NK-92 (cell line): ENCODE data around the gene OTOR.

Experiments used
- DNase-seq: peaks from one replicate; lab custom pipeline; 2025; ENCODE audit not compliant: unreplicated experiment; lab: John Stamatoyannopoulos, UW

Gene OTOR

GRCh38 chr20:16748308-16748900, at the start of gene OTOR:
OTOR (plus strand) TSS chr20:16748358; CDS start chr20:16748402, 44 bp downstream.
- DNase-seq, result no peak

- DNase-seq, result no peak
Observed at GRCh38 chr20:16699293-16699692, 48.9 kb upstream of the OTOR start.

DNA sequence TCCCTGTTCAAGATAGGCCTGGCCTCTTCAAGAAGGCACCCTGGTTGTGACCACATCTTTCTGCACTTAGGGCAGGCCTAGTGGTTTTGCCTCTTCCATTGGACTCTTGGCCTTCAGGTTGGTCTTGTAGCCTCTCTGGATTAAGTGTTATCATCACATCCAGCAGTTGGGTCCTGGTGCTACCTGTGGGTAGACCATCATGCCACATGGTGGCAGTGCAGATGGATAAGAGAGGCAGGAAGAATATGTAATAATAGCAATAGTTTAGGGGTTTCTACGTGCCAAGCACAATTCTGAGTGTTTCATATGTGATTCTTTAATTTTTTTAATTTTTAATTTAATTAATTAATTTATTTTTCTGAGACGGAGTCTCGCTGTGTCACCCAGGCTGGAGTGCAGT, 46.9 kb upstream of the OTOR start:
- no peak for DNase-seq

GRCh38 chr20:16703570-16703969, 44.6 kb upstream of the OTOR start:
- no peak for DNase-seq

- DNase-seq, result no peak
Observed at GRCh38 chr20:16707674-16708073, 40.5 kb upstream of the OTOR start.

- no peak for DNase-seq
Observed at GRCh38 chr20:16708602-16709001, 39.6 kb upstream of the OTOR start.

GRCh38 chr20:16709017-16709416, 39.1 kb upstream of the OTOR start:
- no peak for DNase-seq

DNA sequence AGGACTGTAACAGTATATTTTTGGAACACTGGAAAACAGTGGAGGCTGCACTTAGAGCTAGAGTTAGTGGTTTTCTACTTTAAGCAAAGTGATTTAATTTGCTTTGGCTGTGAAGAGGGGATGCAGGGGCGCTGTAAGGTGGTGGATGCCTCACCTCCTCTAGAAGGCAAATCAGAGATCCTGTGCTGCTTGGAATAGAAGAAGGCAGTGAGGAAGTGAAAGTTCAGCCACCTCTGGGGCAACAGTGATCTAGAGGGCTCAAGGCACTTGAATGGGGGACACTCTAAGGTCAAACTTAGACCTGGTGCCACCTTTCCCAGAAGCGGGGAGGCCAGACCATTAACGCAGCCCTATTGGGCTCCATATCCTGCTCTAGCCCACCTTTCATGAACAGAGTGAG, 37.4 kb upstream of the OTOR start:
- DNase-seq, result no peak

DNA sequence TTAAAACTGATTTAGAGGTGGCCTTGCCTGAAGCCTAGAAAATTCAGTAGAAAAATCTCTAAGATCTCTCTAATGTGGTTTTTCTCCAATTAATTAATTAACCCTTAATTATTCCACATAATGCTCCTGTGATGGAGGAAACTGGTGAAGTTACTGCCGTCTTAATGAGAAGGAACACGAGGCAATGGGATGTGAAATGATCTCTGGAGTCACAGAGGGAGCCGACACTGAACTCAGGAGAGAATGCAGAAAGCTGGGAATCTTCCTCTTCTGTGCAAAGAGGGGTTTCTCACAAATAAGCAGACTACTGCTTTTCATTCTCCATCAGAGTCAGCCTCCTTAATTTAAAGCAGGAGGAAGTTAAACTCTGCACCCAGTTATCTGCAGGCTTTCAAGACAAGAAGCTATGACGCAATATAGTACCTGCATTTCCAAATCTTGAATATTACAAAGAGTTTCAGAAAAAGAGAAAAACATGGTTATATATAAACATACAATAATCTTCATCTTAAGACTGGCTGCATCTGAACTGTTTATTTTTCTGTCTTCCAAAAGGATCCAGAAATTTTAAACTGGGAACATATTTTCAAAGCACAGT, 36.4 kb upstream of the OTOR start:
- DNase-seq, result no peak

DNA sequence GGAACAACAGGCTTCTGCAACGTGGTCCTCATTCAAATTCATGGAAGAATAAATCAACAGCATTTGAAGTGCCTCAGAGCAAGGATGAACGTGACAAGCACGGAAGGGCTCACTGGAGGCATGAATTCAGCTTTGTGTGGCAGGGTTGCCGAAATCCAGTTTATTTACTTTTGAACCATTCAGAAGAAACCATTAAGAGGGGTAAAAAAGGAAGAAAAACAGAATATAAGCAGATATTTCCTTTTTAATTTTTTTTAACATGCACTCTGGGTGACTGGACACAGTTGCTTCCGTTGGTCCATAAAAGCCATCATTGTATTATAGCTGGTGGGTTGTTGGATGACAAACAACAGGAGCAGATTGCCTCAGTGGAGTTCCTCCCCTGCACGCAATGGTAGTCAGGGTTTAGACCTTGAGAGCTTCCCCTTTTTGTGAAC, 35.6 kb upstream of the OTOR start:
- no peak for DNase-seq

DNA sequence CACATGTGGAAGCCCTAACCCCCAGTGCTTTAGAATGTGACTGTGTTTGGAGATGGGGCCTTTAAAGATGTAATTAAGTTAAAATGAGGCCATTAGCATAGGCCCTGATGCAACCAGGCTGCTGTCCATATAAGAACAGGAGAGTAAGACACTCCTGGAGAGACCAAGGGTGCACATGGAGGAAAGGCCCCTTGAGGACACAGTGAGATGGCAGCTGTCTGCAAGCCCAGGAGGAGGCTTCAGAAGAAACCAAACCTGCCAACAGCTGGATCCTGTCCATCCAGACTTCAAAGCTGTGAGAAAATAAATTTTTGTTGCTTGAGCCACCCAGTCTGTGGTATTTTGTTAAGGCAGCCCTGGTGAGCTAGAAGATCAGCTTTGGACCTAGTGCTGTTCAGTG, 35.1 kb upstream of the OTOR start:
- no peak for DNase-seq

DNA sequence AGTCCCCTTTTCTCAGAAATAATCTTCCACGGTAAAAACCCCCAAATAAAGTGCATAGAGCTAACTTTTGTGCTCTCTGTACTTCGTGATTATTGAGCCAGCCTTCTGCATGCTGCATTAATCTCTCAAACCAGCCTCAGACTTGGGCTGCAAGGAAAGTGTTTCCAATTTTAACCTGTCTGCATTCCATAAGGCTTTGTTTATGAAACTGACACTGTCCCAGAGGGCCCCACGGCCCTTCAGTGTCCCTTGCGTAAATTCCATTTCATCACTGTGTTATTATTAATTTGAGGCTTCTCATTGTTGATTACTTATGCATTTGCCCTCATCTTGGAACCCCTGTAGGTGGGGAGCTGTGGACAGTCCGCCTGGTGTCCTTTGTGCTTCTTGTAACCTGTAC, 33.9 kb upstream of the OTOR start:
- DNase-seq, result no peak

DNA sequence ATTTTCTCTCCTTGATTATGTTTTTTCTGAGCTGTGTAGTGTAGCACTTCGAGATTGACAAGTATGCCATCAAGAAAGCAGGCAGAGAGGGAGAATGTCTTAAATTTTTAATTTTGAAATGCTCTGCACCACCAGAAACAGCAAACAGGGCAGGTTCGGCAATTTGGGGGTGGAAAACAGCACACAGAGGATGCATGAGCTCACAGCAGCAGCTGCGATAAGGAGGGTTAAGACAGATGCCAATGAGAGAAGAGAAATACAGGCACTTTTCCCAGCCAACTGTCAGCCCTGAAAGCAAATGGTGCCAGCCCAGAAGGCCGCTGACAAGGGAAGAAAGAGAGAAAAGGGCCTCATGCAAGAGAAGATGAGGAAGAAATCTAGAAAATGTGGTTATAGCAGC, 33.4 kb upstream of the OTOR start:
- DNase-seq, result no peak

- no peak for DNase-seq
Observed at GRCh38 chr20:16719421-16719820, 28.7 kb upstream of the OTOR start.

DNA sequence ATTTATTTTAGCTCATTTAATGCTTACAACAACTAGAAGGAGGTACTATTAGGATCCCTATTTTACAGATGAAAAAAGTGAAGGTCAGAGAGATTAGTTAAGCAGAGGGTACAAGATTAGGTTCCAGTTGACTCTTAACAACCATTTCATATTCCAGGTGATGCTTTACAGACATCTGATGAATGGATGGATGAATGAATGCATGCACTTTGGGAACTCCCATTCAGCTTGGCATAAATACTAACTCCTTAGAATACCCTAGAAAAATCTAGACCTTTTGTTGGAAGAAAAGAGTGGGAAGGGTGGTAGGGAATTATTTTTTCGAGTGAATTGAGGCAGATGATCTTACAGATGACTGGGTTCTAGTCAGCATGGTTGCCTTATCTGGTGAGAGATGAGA, 19.1 kb upstream of the OTOR start:
- DNase-seq, result no peak

DNA sequence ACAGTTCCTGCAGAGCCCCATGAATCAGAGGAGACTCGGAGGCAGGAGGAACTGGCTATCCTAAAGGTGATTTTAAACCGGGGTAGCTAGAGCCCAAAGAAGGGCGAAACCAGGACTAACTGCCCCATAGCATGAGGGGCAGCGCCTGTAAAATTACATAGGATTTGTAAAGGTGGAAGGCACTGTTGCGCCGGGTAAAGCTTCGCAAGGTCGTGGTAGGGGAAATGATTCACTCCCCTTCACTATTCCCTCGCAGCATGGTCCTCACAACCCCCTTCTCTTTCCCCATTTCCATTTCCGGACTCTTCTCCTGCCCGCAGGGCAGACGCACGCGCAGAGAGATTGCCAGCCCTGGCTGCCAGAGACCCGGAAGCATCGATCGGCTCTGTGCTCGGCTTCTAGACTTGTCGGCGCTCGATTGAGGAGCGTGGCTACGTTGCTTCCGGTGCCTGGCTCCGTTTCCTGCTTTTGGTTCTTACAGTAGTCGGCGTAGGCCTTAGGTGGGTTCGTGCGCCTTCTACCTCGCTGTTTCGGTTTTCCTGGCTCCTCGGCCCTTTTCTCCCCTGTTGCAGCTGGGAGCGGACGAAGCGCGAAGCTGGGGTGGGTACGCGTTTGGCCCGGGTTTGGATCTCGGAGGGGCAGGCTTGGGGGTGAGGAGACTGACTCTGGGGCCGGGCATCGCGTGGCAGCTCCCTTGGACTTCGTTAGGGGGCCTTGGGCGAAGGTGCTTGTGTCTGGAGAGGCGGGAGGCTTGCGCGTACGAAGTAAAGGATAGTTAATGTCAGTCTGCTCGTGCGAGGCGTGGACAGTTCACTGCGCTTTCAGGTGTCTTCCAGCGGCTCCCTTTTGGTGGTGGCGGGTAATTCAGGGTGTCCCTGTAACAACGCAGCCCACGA, 18.3 kb upstream of the OTOR start, which contains the start of gene SNRPB2:
SNRPB2 (plus strand) TSS at position 462 of the 896 bp plus-strand sequence. CDS start 1,677 bp downstream, outside the sequence.
- peak; percentile 43 for DNase-seq

DNA sequence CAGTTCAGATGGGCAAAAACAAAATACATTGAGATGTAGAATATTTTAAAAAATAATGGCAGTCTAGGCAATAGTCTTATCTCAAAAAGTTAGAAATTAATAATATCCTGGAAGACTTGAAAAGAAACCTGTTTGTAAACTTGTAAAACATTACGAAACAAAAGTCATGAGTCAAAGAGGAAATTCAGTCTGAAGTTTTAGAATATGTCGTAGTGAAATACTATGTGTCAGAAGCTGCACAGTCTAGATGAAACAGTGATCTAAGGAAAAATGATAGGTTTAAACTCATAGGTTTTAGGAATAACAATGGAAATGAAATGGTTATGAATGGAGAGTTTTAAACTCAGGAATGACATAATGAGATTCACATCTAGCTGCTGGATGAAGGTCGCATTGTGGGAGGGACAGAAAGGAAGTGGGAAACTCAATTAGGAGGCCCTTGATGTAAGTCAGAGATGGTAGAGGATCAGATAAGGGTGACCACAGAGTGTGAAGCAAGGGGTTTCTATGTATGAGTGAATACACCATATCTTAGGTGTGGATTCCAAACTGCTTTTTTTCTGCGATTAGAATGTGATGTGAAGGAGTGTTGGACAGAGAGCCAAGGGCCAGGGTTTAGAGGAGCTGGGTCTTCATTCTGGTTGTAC, 15.5 kb upstream of the OTOR start:
- DNase-seq, result no peak

DNA sequence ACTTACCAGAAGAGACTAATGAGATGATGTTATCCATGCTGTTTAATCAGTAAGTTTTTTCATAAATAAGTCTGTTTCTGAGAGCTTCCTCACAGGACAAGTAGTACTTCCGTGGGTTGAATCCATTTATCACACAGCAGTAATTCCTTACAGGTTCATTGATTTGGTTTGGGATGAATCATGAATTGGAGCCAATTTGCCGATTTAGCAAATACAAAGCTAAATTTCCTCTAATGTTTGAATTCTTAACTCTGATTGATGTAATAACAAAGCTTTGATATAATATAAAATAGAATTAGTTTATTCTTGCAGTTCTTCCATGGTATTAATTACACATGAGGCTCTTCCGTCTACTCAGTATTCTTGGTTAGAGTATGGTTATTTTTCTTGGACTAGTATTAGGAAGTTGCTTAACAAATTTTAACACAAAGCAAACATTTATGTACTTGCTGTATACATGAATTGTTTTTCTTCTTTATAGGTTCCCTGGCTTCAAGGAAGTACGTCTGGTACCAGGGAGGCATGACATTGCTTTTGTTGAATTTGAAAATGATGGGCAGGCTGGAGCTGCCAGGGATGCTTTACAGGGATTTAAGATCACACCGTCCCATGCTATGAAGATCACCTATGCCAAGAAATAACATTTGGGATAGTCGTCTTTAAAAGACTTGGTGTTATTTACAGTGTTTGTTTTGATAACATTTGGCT, 7.6 kb upstream of the OTOR start:
- no peak for DNase-seq

DNA sequence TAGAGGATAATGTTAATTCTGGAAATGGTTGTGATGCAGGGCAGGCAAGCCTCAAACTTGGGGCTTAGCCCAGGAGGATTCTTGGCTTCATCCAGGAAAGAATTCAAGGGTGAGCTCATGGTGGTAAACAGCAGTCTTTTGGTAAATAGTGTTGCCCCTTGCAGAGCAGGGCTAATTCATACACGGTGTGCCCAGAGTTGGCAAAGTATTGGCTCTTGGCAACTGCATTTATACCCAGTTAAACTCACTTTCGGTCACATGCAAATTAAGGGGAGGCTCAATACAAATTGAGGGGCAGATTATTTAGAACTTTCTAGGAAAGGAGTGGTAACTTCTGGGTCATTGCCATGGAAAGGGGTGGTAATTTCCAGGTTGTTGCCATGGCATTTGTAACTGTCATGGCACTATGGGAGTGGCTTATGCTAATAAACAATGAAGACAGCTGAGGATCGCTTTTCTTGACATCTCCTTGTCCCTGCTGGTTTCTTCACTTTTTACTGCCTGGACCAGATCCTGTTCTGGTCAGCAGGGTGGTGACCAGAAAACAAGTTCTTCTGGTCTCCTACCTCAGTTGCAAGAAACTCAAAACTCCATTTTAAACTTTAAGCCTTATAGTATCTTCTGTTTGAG, 3.9 kb upstream of the OTOR start:
- no peak for DNase-seq

- no peak for DNase-seq
Observed at GRCh38 chr20:16745204-16745603, 3.0 kb upstream of the OTOR start.
